C4-2B (cell line): ENCODE results near the gene TBPL1.

ENCODE experiments used
- CTCF ChIP-seq: fragments of 450-650 bp; conservative IDR thresholded peaks from 2 replicates; pipeline ENCODE4 v1.5.1; 2017; ENCODE audit warnings: mild to moderate bottlenecking
- ZFX ChIP-seq: fragments of 450-650 bp; IDR thresholded peaks from 2 replicates; pipeline ENCODE4 v1.6.1; 2017

DNA sequence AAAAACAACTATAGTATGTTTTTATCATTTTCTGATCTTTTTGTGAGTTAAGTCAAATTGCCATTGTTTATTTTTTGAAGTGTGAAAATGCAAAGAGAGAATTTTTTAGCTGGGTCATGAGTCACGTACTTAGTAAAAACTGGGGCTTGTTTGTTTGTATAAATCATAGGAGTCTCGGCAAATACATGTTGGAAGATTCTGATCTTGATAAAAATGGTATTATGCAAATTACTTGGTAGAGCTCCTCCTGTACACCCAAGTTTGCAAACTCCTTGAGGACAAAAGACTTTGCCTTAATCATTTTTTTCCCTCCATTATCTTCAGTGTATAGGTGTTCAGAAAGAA lies 25.8 kb downstream of the TBPL1 start:
- no peak for TF ChIP-seq CTCF
- no peak for TF ChIP-seq ZFX
